Prostate gland (tissue), 2 donors: ENCODE data around the gene ANKRD44. TPM values are rescaled to one million over a fixed set of nuclear protein-coding genes. Genes with fewer than 3 reads are reported as not detected.

ENCODE experiments used
- DNase-seq: peaks from one replicate; pipeline ENCODE4 v3.0.0-alpha.2; 2019; ENCODE audit warnings: low spot score
- H3K27ac ChIP-seq, 2 donors: fragments of 200-600 bp; sonication (generic); 2 replicates each; pipeline ENCODE4 v1.5.1; 2017 to 2019
- H3K27me3 ChIP-seq: fragments of 200-600 bp; sonication (generic); replicated peaks from 2 replicates; pipeline ENCODE4 v1.5.1; 2019; ENCODE audit not compliant: insufficient read depth
- H3K36me3 ChIP-seq, 2 donors: fragments of 200-600 bp; sonication (generic); 1 replicate in 1 of 2; 2 replicates in 1 of 2; pipeline versions ENCODE4 v1.5.1 to v1.8.1; 2017 to 2019
- H3K4me1 ChIP-seq: fragments of 200-600 bp; sonication (generic); replicated peaks from 2 replicates; pipeline ENCODE4 v1.5.1; 2019
- H3K4me3 ChIP-seq, 2 donors: fragments of 200-600 bp; sonication (generic); 2 replicates each; pipeline ENCODE4 v1.5.1; 2017 to 2019
- H3K9me3 ChIP-seq: fragments of 200-600 bp; sonication (generic); 2 replicates; pipeline ENCODE4 v1.5.1; 2017
- POLR2A ChIP-seq: fragments of 450-650 bp; IDR thresholded peaks from one replicate; pipeline ENCODE4 v1.6.1; 2016; ENCODE audit warnings: antibody characterized with exemption, mild to moderate bottlenecking
- POLR2AphosphoS5 ChIP-seq: sonication (generic); formaldehyde crosslinking; IDR thresholded peaks from one replicate; pipeline ENCODE4 v1.6.1; 2017; ENCODE audit warnings: antibody characterized with exemption
- WGBS: methylation state at CpG from one replicate; pipeline ENCODE4 v1.1.5; 2018; 5-methylcytosine and 5-hydroxymethylcytosine counted together
- intact Hi-C: fragments of 100-400 bp; cut with DNase I; formaldehyde crosslinking; loops from one replicate; pipeline ENCODE4 v1.14.2; 2022
- total RNA-seq, 2 donors: library from RNA; depleted of rRNA; stranded (reverse); fragments of >200 nt; gene quantifications; one replicate each; pipeline ENCODE4 v1.1.0, GENCODE V29; 2016
- TF ChIP-seq, protein P1 (sequence below), 4 experiments: fragments of 200-600 bp in 2 of 4; fragments of 450-650 bp in 2 of 4; sonication (generic) in 2 of 4; IDR thresholded peaks; 1 replicate in 3 of 4; 2 replicates in 1 of 4; pipeline ENCODE4 v1.5.1; 2016 to 2019; ENCODE audit warnings: antibody characterized with exemption in 4 of 4, mild to moderate bottlenecking in 2 of 4, moderate library complexity in 2 of 4

The ANKRD44 gene
- total RNA-seq, result 10 to 100 TPM in 1 of 2 donors, 1 to 10 TPM in 1; 6.0 to 11.2 TPM

GRCh38 chr2:197310271-197310985 is at the start of gene ANKRD44:
TSS of gene ANKRD44 (minus strand) at chr2:197310780. CDS start at chr2:197310604, 176 bp downstream.
- 0% methylated on average over 67 of the region's 102 CpGs for WGBS
- peak; percentile 85 for DNase-seq

DNA sequence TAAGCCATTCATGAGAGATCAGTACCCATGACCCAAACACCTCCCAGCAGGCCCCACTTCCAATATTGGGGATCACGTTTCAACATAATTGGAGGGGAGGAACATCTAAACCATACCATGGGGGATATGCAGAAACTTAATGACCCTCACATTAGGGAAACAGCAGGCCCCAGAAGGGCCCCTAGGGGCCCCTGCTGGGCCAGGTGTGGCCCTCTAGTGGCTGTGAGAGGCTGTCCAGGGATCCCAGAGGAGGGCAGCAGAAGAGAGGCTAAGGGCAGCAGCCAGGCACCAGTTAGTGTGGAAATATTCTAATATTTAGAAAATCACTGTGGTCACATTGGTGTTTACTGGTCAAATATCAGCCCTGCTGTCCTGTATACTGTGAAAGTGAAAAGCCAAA is 49.3 kb upstream of the ANKRD44 start:
- Histone ChIP-seq H3K9me3 (no peaks in the 10 kb centered on the region), H3K27me3 (no peaks in the 10 kb centered on the region), H3K4me3 (no peak overlapping the region), H3K27ac (no peak overlapping the region), H3K36me3 (no peaks in the 10 kb centered on the region), H3K4me1 (no peaks in the 10 kb centered on the region)
- no peak for TF ChIP-seq POLR2A
- TF ChIP-seq, protein P1, sequence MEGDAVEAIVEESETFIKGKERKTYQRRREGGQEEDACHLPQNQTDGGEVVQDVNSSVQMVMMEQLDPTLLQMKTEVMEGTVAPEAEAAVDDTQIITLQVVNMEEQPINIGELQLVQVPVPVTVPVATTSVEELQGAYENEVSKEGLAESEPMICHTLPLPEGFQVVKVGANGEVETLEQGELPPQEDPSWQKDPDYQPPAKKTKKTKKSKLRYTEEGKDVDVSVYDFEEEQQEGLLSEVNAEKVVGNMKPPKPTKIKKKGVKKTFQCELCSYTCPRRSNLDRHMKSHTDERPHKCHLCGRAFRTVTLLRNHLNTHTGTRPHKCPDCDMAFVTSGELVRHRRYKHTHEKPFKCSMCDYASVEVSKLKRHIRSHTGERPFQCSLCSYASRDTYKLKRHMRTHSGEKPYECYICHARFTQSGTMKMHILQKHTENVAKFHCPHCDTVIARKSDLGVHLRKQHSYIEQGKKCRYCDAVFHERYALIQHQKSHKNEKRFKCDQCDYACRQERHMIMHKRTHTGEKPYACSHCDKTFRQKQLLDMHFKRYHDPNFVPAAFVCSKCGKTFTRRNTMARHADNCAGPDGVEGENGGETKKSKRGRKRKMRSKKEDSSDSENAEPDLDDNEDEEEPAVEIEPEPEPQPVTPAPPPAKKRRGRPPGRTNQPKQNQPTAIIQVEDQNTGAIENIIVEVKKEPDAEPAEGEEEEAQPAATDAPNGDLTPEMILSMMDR (IDR thresholded peaks at IDR 0.05), result no peak
- no peak for TF ChIP-seq POLR2AphosphoS5
- no peak for DNase-seq
- 95% methylated on average over 1 of the region's 1 CpG for WGBS
- intact Hi-C loops, result no loop called here

More at GRCh38 chr2:197310271-197310985, at the start of gene ANKRD44:
- intact Hi-C loops, result loop anchor here (1.0 to 5.0 kb wide), 3 partner anchors 119 to 298 kb away; no protein-coding TSS in a partner anchor
- Histone ChIP-seq H3K4me3 (peak within 1 kb of the TSS; percentile 64 to 70), H3K27ac (peak within 1 kb of the TSS; percentile 68 to 82), H3K9me3 (no peaks in the 10 kb centered on the region), H3K4me1 (no peaks in the 10 kb centered on the region), H3K36me3 (no peaks in the 10 kb centered on the region), H3K27me3 (no peaks in the 10 kb centered on the region)
- TF ChIP-seq, protein P1 (IDR thresholded peaks at IDR 0.05), result peak; percentile 32 to 79 (median 56)
- TF ChIP-seq POLR2AphosphoS5 (peak; percentile 64), POLR2A (peak; percentile 53)

GRCh38 chr2:197358931-197359330 is 48.4 kb upstream of the ANKRD44 start:
- TF ChIP-seq, protein P1 (IDR thresholded peaks at IDR 0.05), result no peak
- TF ChIP-seq POLR2AphosphoS5 (no peak), POLR2A (no peak)
- 47% methylated on average over 2 of the region's 2 CpGs for WGBS
- Histone ChIP-seq H3K4me1 (no peaks in the 10 kb centered on the region), H3K9me3 (no peaks in the 10 kb centered on the region), H3K4me3 (no peak overlapping the region), H3K27me3 (no peaks in the 10 kb centered on the region), H3K27ac (no peak overlapping the region), H3K36me3 (no peaks in the 10 kb centered on the region)
- intact Hi-C loops, result no loop called here
- DNase-seq, result no peak

GRCh38 chr2:197357986-197358385 is 47.4 kb upstream of the ANKRD44 start:
- TF ChIP-seq, protein P1 (IDR thresholded peaks at IDR 0.05), result no peak
- TF ChIP-seq POLR2A (no peak), POLR2AphosphoS5 (no peak)
- Histone ChIP-seq H3K9me3 (no peaks in the 10 kb centered on the region), H3K27me3 (no peaks in the 10 kb centered on the region), H3K4me3 (no peak overlapping the region), H3K4me1 (no peaks in the 10 kb centered on the region), H3K27ac (no peak overlapping the region), H3K36me3 (no peaks in the 10 kb centered on the region)
- WGBS, result 72% methylated on average over 1 of the region's 1 CpG
- DNase-seq, result no peak
- intact Hi-C loops, result no loop called here

DNA sequence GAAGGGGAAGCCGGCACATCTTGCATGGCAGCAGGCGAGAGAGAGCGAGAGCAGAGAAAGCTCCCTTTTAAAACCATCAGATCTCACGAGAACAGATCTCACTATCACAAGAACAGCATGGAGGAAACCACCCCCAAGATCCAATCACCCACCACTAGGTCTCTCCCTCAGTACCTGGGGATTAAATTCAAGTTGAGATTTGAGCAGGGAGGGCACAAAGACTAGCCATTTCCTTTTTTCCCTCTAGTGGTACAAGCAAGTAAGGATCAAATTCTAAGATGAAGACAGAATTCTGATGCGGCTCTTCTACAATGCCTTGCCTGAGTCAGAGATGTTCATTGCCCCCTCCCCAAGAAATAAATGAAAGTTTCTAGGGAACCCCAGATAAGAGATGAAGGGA is 45.6 kb upstream of the ANKRD44 start:
- Histone ChIP-seq H3K4me1 (no peaks in the 10 kb centered on the region), H3K27me3 (no peaks in the 10 kb centered on the region), H3K9me3 (no peaks in the 10 kb centered on the region), H3K27ac (no peak overlapping the region), H3K36me3 (no peaks in the 10 kb centered on the region), H3K4me3 (no peak overlapping the region)
- no peak for DNase-seq
- 81% methylated on average over 5 of the region's 5 CpGs for WGBS
- TF ChIP-seq POLR2A (no peak), POLR2AphosphoS5 (no peak)
- TF ChIP-seq, protein P1 (IDR thresholded peaks at IDR 0.05), result peak in 1 of 4 experiments; percentile 5
- intact Hi-C loops, result no loop called here
